A673 (cell line): Measurements from ENCODE around the gene CARM1. TPM values are rescaled to one million over a fixed set of nuclear protein-coding genes. Genes with fewer than 3 reads are reported as not detected.
A peak's percentile ranks its signal among the peaks of the same experiment; 100 is the strongest.

Source experiments
- Bru-seq: library from RNA; stranded (reverse); fragments of 400-500 nt; gene quantifications from one replicate; lab custom pipeline; 2021; lab: Mats Ljungman, UMichigan
- BruChase-seq, 2 experiments: library from RNA; stranded (reverse); fragments of 400-500 nt; gene quantifications; one replicate each; lab custom pipeline; 2021; lab: Mats Ljungman, UMichigan
- BruUV-seq: library from RNA; stranded (reverse); fragments of 400-500 nt; replicated peaks from 2 replicates; lab custom pipeline; 2021; lab: Mats Ljungman, UMichigan
- CTCF ChIA-PET: fragments of 300-600 bp; sonication (Branson Sonifier 250); formaldehyde crosslinking; loops from one replicate; lab custom pipeline; 2022; ENCODE audit warnings: antibody characterized with exemption; lab: Charles Lee
- POLR2A ChIA-PET: fragments of 300-600 bp; sonication (Branson Sonifier 250); formaldehyde crosslinking; loops from one replicate; lab custom pipeline; 2022; ENCODE audit warnings: antibody characterized with exemption; ENCODE audit not compliant: low non-redundant PET; lab: Charles Lee
- DNase-seq: peaks from one replicate; pipeline ENCODE4 v3.0.0-alpha.2; 2015; ENCODE audit warnings: low spot score
- H3K27ac ChIP-seq: fragments of 200-600 bp; sonication (generic); 2 replicates; pipeline ENCODE4 v1.5.1; 2016; ENCODE audit warnings: mixed run types, low read depth, mild to moderate bottlenecking, mixed read lengths, antibody characterized with exemption, low read length; ENCODE audit not compliant: poor library complexity, severe bottlenecking
- H3K27me3 ChIP-seq: fragments of 200-600 bp; sonication (generic); replicated peaks from 2 replicates; pipeline ENCODE4 v1.6.1; 2017; ENCODE audit warnings: mixed run types, low read depth, mild to moderate bottlenecking, mixed read lengths, antibody characterized with exemption, low read length; ENCODE audit not compliant: insufficient read depth, poor library complexity
- H3K36me3 ChIP-seq: fragments of 200-600 bp; sonication (generic); 2 replicates; pipeline ENCODE4 v1.6.1; 2016; ENCODE audit warnings: mixed run types, mild to moderate bottlenecking, mixed read lengths, antibody characterized with exemption, low read length; ENCODE audit not compliant: insufficient read depth, poor library complexity, severe bottlenecking
- H3K4me1 ChIP-seq: fragments of 200-600 bp; sonication (generic); 2 replicates; pipeline ENCODE4 v1.6.1; 2017; ENCODE audit warnings: mixed run types, mild to moderate bottlenecking, mixed read lengths, antibody characterized with exemption, low read length; ENCODE audit not compliant: insufficient read depth, poor library complexity, severe bottlenecking
- H3K4me3 ChIP-seq: fragments of 200-600 bp; sonication (generic); 2 replicates; pipeline ENCODE4 v1.5.1; 2016; ENCODE audit warnings: low read depth, mixed run types, mild to moderate bottlenecking, mixed read lengths, low read length; ENCODE audit not compliant: poor library complexity, severe bottlenecking
- H3K9me3 ChIP-seq: fragments of 200-600 bp; sonication (generic); 2 replicates; pipeline ENCODE4 v1.6.1; 2016; ENCODE audit warnings: mixed run types, low read depth, mild to moderate bottlenecking, mixed read lengths, antibody characterized with exemption, low read length; ENCODE audit not compliant: poor library complexity, severe bottlenecking
- CTCF ChIP-seq: fragments of 300-800, 200-600 bp; sonication (generic); conservative IDR thresholded peaks from 2 replicates; pipeline ENCODE4 v1.5.1; 2017; ENCODE audit warnings: low read depth, mild to moderate bottlenecking, antibody characterized with exemption, low read length, moderate library complexity, mixed read lengths
- EZH2 ChIP-seq: fragments of 200-600 bp; sonication (generic); IDR thresholded peaks from 2 replicates; pipeline ENCODE4 v1.6.1; 2017; ENCODE audit warnings: borderline replicate concordance, low read depth, mild to moderate bottlenecking, mixed read lengths, antibody characterized with exemption, low read length; ENCODE audit not compliant: poor library complexity, severe bottlenecking
- intact Hi-C: fragments of 100-400 bp; cut with micrococcal nuclease; formaldehyde crosslinking; loops from one replicate; pipeline ENCODE4 v1.10.0; 2022; ENCODE audit not compliant: unreplicated experiment
- long read RNA-seq: library from polyadenylated mRNA; stranded (forward); transcript quantifications from one replicate; pipeline ENCODE4 v2.0.0, GENCODE V29; 2022
- total RNA-seq: library from RNA; stranded (reverse); gene quantifications from 2 replicates; pipeline ENCODE4 v1.2.3, GENCODE V29; 2021

Gene CARM1
- 78.7 and 81.5 TPM in 2 replicates for total RNA-seq
- Bru-seq, nascent RNA: percentile 63 among the genes with signal in this experiment
- BruChase-seq, experiment 1, labeled RNA remaining after a 2-hour chase: percentile 66 among the genes with signal in this experiment
- BruChase-seq, experiment 2, labeled RNA remaining after a 6-hour chase: percentile 82 among the genes with signal in this experiment
- long read RNA-seq, transcript CARM1-202 (15 exons, 2,722 nt): major isoform, 123 of 255 reads
- long read RNA-seq, transcript CARM1-201 (16 exons, 3,330 nt): minor isoform, 82 of 255 reads
- long read RNA-seq, partial matches to known transcripts: 14 of 255 reads
- long read RNA-seq, other reads (novel, unspliced or antisense): 36 of 255 reads

DNA sequence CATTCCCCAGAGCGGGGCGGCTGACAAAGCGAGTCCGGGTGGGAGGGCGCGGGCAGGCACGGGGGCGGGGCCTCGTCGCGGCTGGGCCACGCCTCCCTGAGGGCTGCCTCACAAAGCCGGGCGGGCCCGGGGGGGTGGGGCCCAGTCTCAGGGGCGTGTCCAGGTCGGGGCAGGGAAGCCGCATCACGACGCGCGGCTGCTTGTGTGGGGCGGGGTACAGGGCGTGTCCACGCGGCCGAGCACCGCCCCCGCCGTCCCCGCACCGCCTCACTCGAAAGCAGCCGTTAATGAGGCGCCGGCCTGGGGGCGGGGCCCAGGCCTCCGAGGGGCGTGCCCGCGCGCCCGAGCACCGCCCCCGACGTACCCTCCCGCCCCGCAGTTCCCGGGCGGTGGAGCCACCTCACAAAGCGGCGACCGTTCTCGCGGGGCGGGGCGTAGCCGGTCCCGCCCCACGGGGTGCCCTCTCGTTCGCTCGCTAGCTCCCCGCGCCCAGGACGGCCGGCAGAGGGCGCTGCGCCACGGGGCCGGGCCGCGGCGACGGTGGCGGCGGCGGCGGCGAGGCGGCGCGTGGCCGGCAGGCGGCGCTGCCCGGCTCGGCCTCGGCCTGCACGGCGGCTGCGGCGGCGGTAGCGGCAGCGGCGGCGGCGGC, at the start of gene CARM1:
TSS of gene CARM1 (plus strand) at position 599 of the 649 bp plus-strand sequence. CDS start 150 bp downstream, outside the sequence.
- TF ChIP-seq EZH2 (no peak), CTCF (peak; percentile 48)
- Histone ChIP-seq H3K36me3 (no peaks in the 10 kb centered on the region), H3K4me3 (peak within 1 kb of the TSS; percentile 98), H3K4me1 (peaks cover 11% of the 10 kb centered on the region), H3K27me3 (no peaks in the 10 kb centered on the region), H3K9me3 (no peaks in the 10 kb centered on the region), H3K27ac (peak within 1 kb of the TSS; percentile 98)
- intact Hi-C loops: loop anchor here (5.0 kb wide), 1 partner anchor 56 kb away; the partner anchor contains the start of genes TIMM29 and YIPF2
- DNase-seq: peak; percentile 98
- POLR2A ChIA-PET: interaction anchor here (1.0 to 1.1 kb wide), 2 partner anchors 16 to 36 kb away, joined by 3 to 11 read pairs; no protein-coding TSS in a partner anchor
- no TSS peak for BruUV-seq
- CTCF ChIA-PET: interaction anchor here (0.5 to 1.0 kb wide), 4 partner anchors 13 to 154 kb away, joined by 3 to 9 read pairs (median 6); partner anchors contain the start of gene DNM2

GRCh38 chr19:10823690-10824089, 47.7 kb upstream of the CARM1 start:
- intact Hi-C loops: no loop called here
- Histone ChIP-seq H3K27ac (no peak overlapping the region), H3K36me3 (peaks cover 20% of the 10 kb centered on the region), H3K4me3 (no peak overlapping the region), H3K27me3 (no peaks in the 10 kb centered on the region), H3K9me3 (no peaks in the 10 kb centered on the region), H3K4me1 (no peaks in the 10 kb centered on the region)
- TF ChIP-seq CTCF (no peak), EZH2 (no peak)
- CTCF ChIA-PET: no interaction called here
- BruUV-seq: no TSS peak
- DNase-seq: no peak
- POLR2A ChIA-PET: no interaction called here

DNA sequence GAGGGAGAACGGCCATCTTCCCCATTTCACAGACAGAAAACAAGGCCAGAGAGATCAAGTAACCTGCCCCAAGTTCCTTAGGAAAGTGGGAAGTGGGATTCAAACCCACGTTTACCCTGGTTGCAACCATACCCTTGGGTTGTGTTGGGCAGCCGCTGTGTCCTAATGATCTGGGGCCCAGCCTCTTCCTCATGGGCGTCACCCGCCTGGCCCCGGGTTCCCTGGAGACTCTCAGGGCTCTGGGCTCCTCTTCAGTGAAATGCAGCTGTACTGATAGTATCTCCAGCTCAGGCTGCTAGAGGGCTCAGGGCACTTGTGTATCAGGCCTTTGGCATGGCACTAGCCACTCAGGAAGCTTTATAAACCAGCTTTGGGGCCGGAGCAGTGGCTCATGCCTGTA, 45.1 kb upstream of the CARM1 start:
- Histone ChIP-seq H3K9me3 (no peaks in the 10 kb centered on the region), H3K4me1 (no peaks in the 10 kb centered on the region), H3K27ac (no peak overlapping the region), H3K36me3 (peaks cover 6% of the 10 kb centered on the region), H3K4me3 (no peak overlapping the region), H3K27me3 (no peaks in the 10 kb centered on the region)
- DNase-seq: no peak
- ChIA-PET POLR2A (no interaction called here), CTCF (no interaction called here)
- intact Hi-C loops: no loop called here
- no TSS peak for BruUV-seq
- no peak for TF ChIP-seq EZH2
- no peak for TF ChIP-seq CTCF
